ENCODE results near the gene IL18BP. TPM values are rescaled to one million over a fixed set of nuclear protein-coding genes. Genes with fewer than 3 reads are reported as not detected.
A peak's percentile ranks its signal among the peaks of the same experiment; 100 is the strongest.

IL18BP gene
- total and polyA plus RNA-seq, 2 donors (not counting 1 experiment from before 2014, with no cell fraction given): 2.5 to 5.3 TPM

DNA sequence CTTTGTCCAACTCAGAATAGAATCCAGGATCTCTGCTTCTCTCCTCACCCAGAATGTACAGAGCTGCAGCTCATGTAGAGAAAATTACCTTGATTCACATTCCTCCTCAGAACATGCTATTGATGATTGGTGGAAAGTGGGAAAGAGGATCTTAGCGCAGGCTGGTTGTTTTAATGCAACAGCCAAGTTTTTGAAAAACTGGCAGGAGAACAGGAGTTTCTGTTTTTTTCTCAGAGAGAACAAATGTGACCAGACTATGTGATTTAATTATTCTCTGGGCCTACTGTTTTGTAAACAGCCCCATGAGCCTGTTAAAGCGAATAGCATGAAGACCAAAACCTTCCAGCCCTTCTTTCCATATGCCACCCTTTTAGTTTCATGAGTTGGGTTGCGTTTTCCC lies 19.1 kb upstream of the IL18BP start:
- H3K9ac ChIP-seq (ENCODE audit: insufficient read depth, low read length): no peak overlapping the region
- no peaks in the 10 kb centered on the region for H3K9me3 ChIP-seq (ENCODE audit: control insufficient read depth, insufficient read depth, low read depth, low read length)
- H2AFZ ChIP-seq (ENCODE audit: low read length): no peak overlapping the region
- H3K4me3 ChIP-seq (replicated peaks in 1 of 4; ENCODE audit: control extremely low read depth in 1 of 4, insufficient read depth in 1 of 4, low read depth in 3 of 4, low read length in 4 of 4): no peak overlapping the region
- H3K79me2 ChIP-seq (ENCODE audit: control insufficient read depth, insufficient read depth, low read length): no peaks in the 10 kb centered on the region
- TF ChIP-seq EZH2 (IDR thresholded peaks at IDR 0.05; ENCODE audit: low read length, missing control alignments) (no peak), CTCF (conservative IDR thresholded peaks at IDR 0.05 in 1 of 2, IDR thresholded peaks at IDR 0.05 in 1 of 2; ENCODE audit: low read depth in 1 of 2, low read length in 2 of 2) (no peak)
- H3K36me3 ChIP-seq (ENCODE audit: control insufficient read depth, insufficient read depth, low read length): no peaks in the 10 kb centered on the region
- H3K4me1 ChIP-seq (ENCODE audit: control insufficient read depth, extremely low read depth, insufficient read depth, low read length): no peaks in the 10 kb centered on the region
- H3K4me2 ChIP-seq (ENCODE audit: extremely low read depth, insufficient read depth, low read length): no peak overlapping the region
- H3K27ac ChIP-seq (ENCODE audit: insufficient read depth, low read length): no peak overlapping the region
- no peaks in the 10 kb centered on the region for H3K27me3 ChIP-seq (ENCODE audit: control insufficient read depth, insufficient read depth, low read length)
- no peaks in the 10 kb centered on the region for H4K20me1 ChIP-seq (ENCODE audit: control insufficient read depth, extremely low read depth, insufficient read depth, low read length)
- no peak for DNase-seq (ENCODE audit: low read depth in 2 of 2)

DNA sequence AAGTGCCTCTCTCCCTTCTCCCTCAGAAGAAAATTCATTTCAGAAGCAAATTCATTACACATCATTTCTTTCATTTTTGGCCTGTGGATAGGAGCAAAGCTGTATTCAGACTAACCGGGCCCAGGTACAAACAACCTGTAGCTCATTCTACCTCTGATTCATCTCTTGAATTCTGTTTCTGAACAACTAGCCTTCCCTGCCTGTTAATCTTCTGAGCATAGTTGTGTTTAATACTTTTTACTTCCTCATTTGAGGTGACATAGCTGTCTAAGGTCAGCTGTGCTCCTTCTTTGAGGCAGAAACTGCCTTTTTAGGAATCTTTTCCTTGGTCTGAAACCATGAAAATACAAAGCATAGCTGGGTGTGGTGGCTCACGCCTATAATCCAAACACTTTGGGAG lies 12.6 kb upstream of the IL18BP start:
- H3K36me3 ChIP-seq (ENCODE audit: control insufficient read depth, insufficient read depth, low read length): peaks cover 2% of the 10 kb centered on the region
- no peak for TF ChIP-seq EZH2 (IDR thresholded peaks at IDR 0.05; ENCODE audit: low read length, missing control alignments)
- no peak for TF ChIP-seq CTCF (conservative IDR thresholded peaks at IDR 0.05 in 1 of 2, IDR thresholded peaks at IDR 0.05 in 1 of 2; ENCODE audit: low read depth in 1 of 2, low read length in 2 of 2)
- H3K4me1 ChIP-seq (ENCODE audit: control insufficient read depth, extremely low read depth, insufficient read depth, low read length): peaks cover 7% of the 10 kb centered on the region

GRCh38 chr11:71987521-71987920 lies 11.2 kb upstream of the IL18BP start:
- H2AFZ ChIP-seq (ENCODE audit: low read length): no peak overlapping the region
- peak in 1 of 2 donors; percentile 17 for DNase-seq (ENCODE audit: low read depth in 2 of 2)
- no peaks in the 10 kb centered on the region for H4K20me1 ChIP-seq (ENCODE audit: control insufficient read depth, extremely low read depth, insufficient read depth, low read length)
- peaks cover 2% of the 10 kb centered on the region for H3K36me3 ChIP-seq (ENCODE audit: control insufficient read depth, insufficient read depth, low read length)
- no peaks in the 10 kb centered on the region for H3K9me3 ChIP-seq (ENCODE audit: control insufficient read depth, insufficient read depth, low read depth, low read length)
- H3K4me2 ChIP-seq (ENCODE audit: extremely low read depth, insufficient read depth, low read length): peak overlapping the region; percentile 32
- H3K27me3 ChIP-seq (ENCODE audit: control insufficient read depth, insufficient read depth, low read length): no peaks in the 10 kb centered on the region
- H3K79me2 ChIP-seq (ENCODE audit: control insufficient read depth, insufficient read depth, low read length): no peaks in the 10 kb centered on the region
- TF ChIP-seq EZH2 (IDR thresholded peaks at IDR 0.05; ENCODE audit: low read length, missing control alignments) (no peak), CTCF (conservative IDR thresholded peaks at IDR 0.05 in 1 of 2, IDR thresholded peaks at IDR 0.05 in 1 of 2; ENCODE audit: low read depth in 1 of 2, low read length in 2 of 2) (no peak)
- H3K9ac ChIP-seq (ENCODE audit: insufficient read depth, low read length): no peak overlapping the region
- H3K27ac ChIP-seq (ENCODE audit: insufficient read depth, low read length): no peak overlapping the region
- H3K4me3 ChIP-seq (replicated peaks in 1 of 4; ENCODE audit: control extremely low read depth in 1 of 4, insufficient read depth in 1 of 4, low read depth in 3 of 4, low read length in 4 of 4): no peak overlapping the region
- peaks cover 7% of the 10 kb centered on the region for H3K4me1 ChIP-seq (ENCODE audit: control insufficient read depth, extremely low read depth, insufficient read depth, low read length)

More for the DNA sequence above, 12.6 kb upstream of the IL18BP start:
- Histone ChIP-seq H3K27me3 (ENCODE audit: control insufficient read depth, insufficient read depth, low read length) (no peaks in the 10 kb centered on the region), H2AFZ (ENCODE audit: low read length) (no peak overlapping the region), H3K4me3 (replicated peaks in 1 of 4; ENCODE audit: control extremely low read depth in 1 of 4, insufficient read depth in 1 of 4, low read depth in 3 of 4, low read length in 4 of 4) (no peak overlapping the region), H4K20me1 (ENCODE audit: control insufficient read depth, extremely low read depth, insufficient read depth, low read length) (no peaks in the 10 kb centered on the region), H3K4me2 (ENCODE audit: extremely low read depth, insufficient read depth, low read length) (no peak overlapping the region), H3K79me2 (ENCODE audit: control insufficient read depth, insufficient read depth, low read length) (no peaks in the 10 kb centered on the region), H3K27ac (ENCODE audit: insufficient read depth, low read length) (no peak overlapping the region), H3K9ac (ENCODE audit: insufficient read depth, low read length) (no peak overlapping the region), H3K9me3 (ENCODE audit: control insufficient read depth, insufficient read depth, low read depth, low read length) (no peaks in the 10 kb centered on the region)
- no peak for DNase-seq (ENCODE audit: low read depth in 2 of 2)
